HepG2 (cell line): ENCODE measurements around the gene RPL37A. TPM values are rescaled to one million over a fixed set of nuclear protein-coding genes. Genes with fewer than 3 reads are reported as not detected.

Experiments used
- DNMT1 ChIP-seq: sonication (generic); formaldehyde crosslinking; IDR thresholded peaks from 2 replicates; pipeline ENCODE4 v1.5.1; 2020; ENCODE audit warnings: mild to moderate bottlenecking, missing genetic modification reagents
- KLF6 ChIP-seq: IDR thresholded peaks from 2 replicates; pipeline ENCODE4 v1.8.0; 2016; ENCODE audit warnings: missing biosample characterization, missing genetic modification reagents
- KMT2A ChIP-seq: sonication (generic); formaldehyde crosslinking; IDR thresholded peaks from 2 replicates; pipeline ENCODE4 v1.4.0; 2020; ENCODE audit warnings: missing genetic modification reagents
- MXD4 ChIP-seq: IDR thresholded peaks from 2 replicates; pipeline ENCODE4 v1.6.1; 2016; ENCODE audit warnings: mild to moderate bottlenecking, missing biosample characterization, missing genetic modification reagents
- NCOA1 ChIP-seq: sonication (generic); formaldehyde crosslinking; IDR thresholded peaks from 2 replicates; pipeline ENCODE4 v1.9.0; 2021; ENCODE audit warnings: missing genetic modification reagents
- NCOR1 ChIP-seq: fragments of 200-600 bp; sonication (generic); IDR thresholded peaks from 2 replicates; pipeline ENCODE4 v1.7.0; 2017; ENCODE audit warnings: antibody characterized with exemption, low read length, borderline replicate concordance
- POLR2G ChIP-seq: fragments of 200-400 bp; formaldehyde crosslinking; IDR thresholded peaks from 2 replicates; pipeline ENCODE4 v1.6.1; 2018; ENCODE audit warnings: mild to moderate bottlenecking, low read depth, low read length, moderate library complexity
- RARA ChIP-seq: IDR thresholded peaks from 2 replicates; pipeline ENCODE4 v1.6.1; 2016; ENCODE audit warnings: missing genetic modification reagents, missing compliant biosample characterization
- RELA ChIP-seq: sonication (generic); formaldehyde crosslinking; IDR thresholded peaks from 2 replicates; pipeline ENCODE4 v1.4.0; 2020; ENCODE audit warnings: missing genetic modification reagents
- SMARCC2 ChIP-seq: fragments of 450-650 bp; IDR thresholded peaks from 2 replicates; pipeline ENCODE4 v1.6.1; 2017; ENCODE audit warnings: antibody characterized with exemption, mild to moderate bottlenecking
- SNAI1 ChIP-seq: sonication (generic); formaldehyde crosslinking; IDR thresholded peaks from 2 replicates; pipeline ENCODE4 v1.5.0; 2020; ENCODE audit warnings: mild to moderate bottlenecking, missing genetic modification reagents, borderline replicate concordance
- ZFY ChIP-seq: sonication (generic); formaldehyde crosslinking; IDR thresholded peaks from 2 replicates; pipeline ENCODE4 v1.4.0; 2020; ENCODE audit warnings: missing genetic modification reagents
- ZNF225 ChIP-seq: sonication (generic); formaldehyde crosslinking; IDR thresholded peaks from 2 replicates; pipeline ENCODE4 v1.4.0; 2020; ENCODE audit warnings: mild to moderate bottlenecking, missing genetic modification reagents
- ZNF292 ChIP-seq: sonication (generic); formaldehyde crosslinking; IDR thresholded peaks from 2 replicates; pipeline ENCODE4 v1.8.1; 2022; ENCODE audit warnings: mild to moderate bottlenecking, low read depth, missing genetic modification reagents, borderline replicate concordance
- ZNF383 ChIP-seq: sonication (generic); formaldehyde crosslinking; IDR thresholded peaks from 2 replicates; pipeline ENCODE4 v1.4.0; 2020; ENCODE audit warnings: missing genetic modification reagents, mild to moderate bottlenecking, borderline replicate concordance
- ZNF557 ChIP-seq: sonication (generic); formaldehyde crosslinking; IDR thresholded peaks from 2 replicates; pipeline ENCODE4 v1.4.0; 2020; ENCODE audit warnings: missing genetic modification reagents
- ZNF878 ChIP-seq: sonication (generic); formaldehyde crosslinking; IDR thresholded peaks from 2 replicates; pipeline ENCODE4 v1.8.1; 2023; ENCODE audit warnings: mild to moderate bottlenecking, missing genetic modification reagents, moderate library complexity
- polyA plus RNA-seq, 8 experiments: library from polyadenylated mRNA; depleted of rRNA in 3 of 8; stranded (reverse) in 7 of 8; unstranded in 1 of 8; fragments of >200 nt; fragmentation: Illumina TruSeq in 4 of 8; extraction: Trizol in 4 of 8; gene quantifications; 2 replicates each; pipeline versions ENCODE4 v1.2.1 to v1.2.3, GENCODE V29; 2011 to 2016; ENCODE audit warnings: low read depth in 4 of 8, missing spikeins in 1 of 8, mixed read lengths in 1 of 8; ENCODE audit not compliant: insufficient read depth in 1 of 8
- total RNA-seq, 5 experiments: library from RNA; depleted of rRNA; stranded (reverse); fragments of >200 nt; fragmentation: Illumina TruSeq; extraction: Trizol; gene quantifications; 2 replicates each; pipeline ENCODE4 v1.2.3, GENCODE V29; 2016; ENCODE audit warnings: low read depth in 1 of 5
- TF ChIP-seq, protein P1 (sequence below): sonication (generic); formaldehyde crosslinking; IDR thresholded peaks from 2 replicates; pipeline ENCODE4 v1.9.0; 2022; ENCODE audit warnings: low read depth, missing genetic modification reagents
- TF ChIP-seq, protein P2 (sequence below): sonication (generic); formaldehyde crosslinking; IDR thresholded peaks from 2 replicates; pipeline ENCODE4 v1.4.0; 2020; ENCODE audit warnings: mild to moderate bottlenecking, missing genetic modification reagents
- TF ChIP-seq, protein P3 (sequence below): sonication (generic); formaldehyde crosslinking; IDR thresholded peaks from 2 replicates; pipeline ENCODE4 v1.5.0; 2020; ENCODE audit warnings: mild to moderate bottlenecking, low read depth, missing genetic modification reagents, borderline replicate concordance
- TF ChIP-seq, protein P4 (sequence below), 2 experiments: sonication (generic) in 1 of 2; formaldehyde crosslinking in 1 of 2; IDR thresholded peaks; 2 replicates each; pipeline versions ENCODE4 v1.5.1 to v1.6.1; 2011 to 2020; ENCODE audit warnings: borderline replicate concordance in 1 of 2, low read depth in 1 of 2, low read length in 1 of 2, mild to moderate bottlenecking in 1 of 2, missing genetic modification reagents in 1 of 2, moderate library complexity in 1 of 2
- TF ChIP-seq, protein P5 (sequence below), 2 experiments: sonication (generic) in 1 of 2; formaldehyde crosslinking in 1 of 2; IDR thresholded peaks; 2 replicates each; pipeline versions ENCODE4 v1.4.0 to v1.6.1; 2018 to 2020; ENCODE audit warnings: missing genetic modification reagents in 2 of 2, borderline replicate concordance in 1 of 2, low read depth in 1 of 2, mild to moderate bottlenecking in 1 of 2, missing biosample characterization in 1 of 2

RPL37A gene
- total and polyA plus RNA-seq, 2 of the 13 experiments (the other 11 are each of a cell fraction or from before 2014, with no cell fraction given): 6,902 to 7,910 TPM

DNA sequence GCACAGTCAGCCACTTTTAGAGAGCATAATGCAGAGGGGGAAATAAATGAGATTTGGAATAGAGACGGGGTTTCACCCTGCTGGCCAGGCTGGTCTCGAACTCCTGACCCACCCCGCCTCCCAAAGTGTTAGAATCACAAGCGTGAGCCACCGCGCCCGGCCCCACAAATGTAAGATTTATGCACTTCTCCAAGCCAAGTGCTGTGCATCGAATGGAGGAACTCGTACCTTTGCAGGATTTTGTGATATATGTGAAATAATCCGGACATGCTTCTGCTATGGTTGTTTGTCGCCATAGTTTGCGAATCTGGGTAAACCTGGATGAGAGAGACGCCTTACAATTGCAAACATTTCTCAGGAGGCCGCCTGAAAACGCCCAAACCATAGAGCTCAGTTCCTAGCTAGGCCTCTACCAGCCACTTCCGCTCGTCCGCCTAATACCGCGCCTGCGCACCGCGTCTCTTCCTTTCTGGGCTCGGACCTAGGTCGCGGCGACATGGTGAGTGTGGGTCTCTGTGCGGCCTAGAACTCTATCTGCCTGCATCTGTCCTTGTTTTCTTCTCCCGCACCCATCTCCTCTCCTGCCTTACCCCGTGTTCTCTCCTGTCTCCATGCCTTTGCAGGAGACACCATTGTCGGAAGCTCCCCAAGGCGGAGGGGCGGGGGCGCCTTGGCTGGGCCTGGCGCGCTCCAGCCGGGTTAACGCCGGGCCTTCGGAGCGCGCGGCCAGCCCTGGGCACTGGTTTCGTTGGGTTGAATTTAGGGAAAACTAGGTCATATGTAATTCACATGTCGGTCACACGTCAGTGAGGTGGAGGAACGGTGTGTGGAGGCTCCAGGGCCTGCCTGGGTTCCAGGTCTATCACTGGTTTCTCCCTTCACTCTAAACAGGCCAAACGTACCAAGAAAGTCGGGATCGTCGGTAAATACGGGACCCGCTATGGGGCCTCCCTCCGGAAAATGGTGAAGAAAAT is at the start of gene RPL37A (continued):
- TF ChIP-seq, protein P1, sequence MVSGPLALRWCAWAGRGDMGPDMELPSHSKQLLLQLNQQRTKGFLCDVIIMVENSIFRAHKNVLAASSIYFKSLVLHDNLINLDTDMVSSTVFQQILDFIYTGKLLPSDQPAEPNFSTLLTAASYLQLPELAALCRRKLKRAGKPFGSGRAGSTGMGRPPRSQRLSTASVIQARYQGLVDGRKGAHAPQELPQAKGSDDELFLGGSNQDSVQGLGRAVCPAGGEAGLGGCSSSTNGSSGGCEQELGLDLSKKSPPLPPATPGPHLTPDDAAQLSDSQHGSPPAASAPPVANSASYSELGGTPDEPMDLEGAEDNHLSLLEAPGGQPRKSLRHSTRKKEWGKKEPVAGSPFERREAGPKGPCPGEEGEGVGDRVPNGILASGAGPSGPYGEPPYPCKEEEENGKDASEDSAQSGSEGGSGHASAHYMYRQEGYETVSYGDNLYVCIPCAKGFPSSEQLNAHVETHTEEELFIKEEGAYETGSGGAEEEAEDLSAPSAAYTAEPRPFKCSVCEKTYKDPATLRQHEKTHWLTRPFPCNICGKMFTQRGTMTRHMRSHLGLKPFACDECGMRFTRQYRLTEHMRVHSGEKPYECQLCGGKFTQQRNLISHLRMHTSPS (CRISPR knock-in tag): no peak
- TF ChIP-seq DNMT1 (CRISPR knock-in tag): peak; percentile 89
- peak; percentile 91 for TF ChIP-seq KMT2A
- TF ChIP-seq, protein P2, sequence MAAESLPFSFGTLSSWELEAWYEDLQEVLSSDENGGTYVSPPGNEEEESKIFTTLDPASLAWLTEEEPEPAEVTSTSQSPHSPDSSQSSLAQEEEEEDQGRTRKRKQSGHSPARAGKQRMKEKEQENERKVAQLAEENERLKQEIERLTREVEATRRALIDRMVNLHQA (CRISPR knock-in tag): no peak
- TF ChIP-seq, protein P3, sequence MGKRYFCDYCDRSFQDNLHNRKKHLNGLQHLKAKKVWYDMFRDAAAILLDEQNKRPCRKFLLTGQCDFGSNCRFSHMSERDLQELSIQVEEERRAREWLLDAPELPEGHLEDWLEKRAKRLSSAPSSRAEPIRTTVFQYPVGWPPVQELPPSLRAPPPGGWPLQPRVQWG: no peak
- no peak for TF ChIP-seq ZNF557
- peak; percentile 98 for TF ChIP-seq SNAI1
- TF ChIP-seq MXD4: peak; percentile 94
- peak; percentile 100 for TF ChIP-seq ZFY
- TF ChIP-seq RELA (CRISPR knock-in tag): 0 out of 2 replicates have a peak, but pooled peaks have one; percentile 42
- TF ChIP-seq NCOR1: peak; percentile 27; the same call in 1 of the 2 replicates
- peak; percentile 74; the same call in 1 of the 2 replicates for TF ChIP-seq NCOA1
- peak; percentile 100 for TF ChIP-seq POLR2G
- TF ChIP-seq, protein P4, sequence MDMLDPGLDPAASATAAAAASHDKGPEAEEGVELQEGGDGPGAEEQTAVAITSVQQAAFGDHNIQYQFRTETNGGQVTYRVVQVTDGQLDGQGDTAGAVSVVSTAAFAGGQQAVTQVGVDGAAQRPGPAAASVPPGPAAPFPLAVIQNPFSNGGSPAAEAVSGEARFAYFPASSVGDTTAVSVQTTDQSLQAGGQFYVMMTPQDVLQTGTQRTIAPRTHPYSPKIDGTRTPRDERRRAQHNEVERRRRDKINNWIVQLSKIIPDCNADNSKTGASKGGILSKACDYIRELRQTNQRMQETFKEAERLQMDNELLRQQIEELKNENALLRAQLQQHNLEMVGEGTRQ (IDR thresholded peaks at IDR 0.05; ENCODE audit: low read depth, low read length): no peak
- TF ChIP-seq, protein P4 (CRISPR knock-in tag; IDR thresholded peaks at IDR 0.05; ENCODE audit: borderline replicate concordance): no peak
- TF ChIP-seq, protein P5, sequence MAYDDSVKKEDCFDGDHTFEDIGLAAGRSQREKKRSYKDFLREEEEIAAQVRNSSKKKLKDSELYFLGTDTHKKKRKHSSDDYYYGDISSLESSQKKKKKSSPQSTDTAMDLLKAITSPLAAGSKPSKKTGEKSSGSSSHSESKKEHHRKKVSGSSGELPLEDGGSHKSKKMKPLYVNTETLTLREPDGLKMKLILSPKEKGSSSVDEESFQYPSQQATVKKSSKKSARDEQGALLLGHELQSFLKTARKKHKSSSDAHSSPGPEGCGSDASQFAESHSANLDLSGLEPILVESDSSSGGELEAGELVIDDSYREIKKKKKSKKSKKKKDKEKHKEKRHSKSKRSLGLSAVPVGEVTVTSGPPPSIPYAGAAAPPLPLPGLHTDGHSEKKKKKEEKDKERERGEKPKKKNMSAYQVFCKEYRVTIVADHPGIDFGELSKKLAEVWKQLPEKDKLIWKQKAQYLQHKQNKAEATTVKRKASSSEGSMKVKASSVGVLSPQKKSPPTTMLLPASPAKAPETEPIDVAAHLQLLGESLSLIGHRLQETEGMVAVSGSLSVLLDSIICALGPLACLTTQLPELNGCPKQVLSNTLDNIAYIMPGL (CRISPR knock-in tag; IDR thresholded peaks at IDR 0.05; ENCODE audit: borderline replicate concordance in 1 of 2, low read depth in 1 of 2): peak; percentile 93 to 99
- peak; percentile 91 for TF ChIP-seq ZNF878 (CRISPR knock-in tag)
- TF ChIP-seq ZNF225: peak; percentile 98
- peak; percentile 62; the same call in 1 of the 2 replicates for TF ChIP-seq RARA (CRISPR knock-in tag)
- 0 out of 2 replicates have a peak, but pooled peaks have one; percentile 30 for TF ChIP-seq ZNF383
- peak; percentile 99 for TF ChIP-seq KLF6 (CRISPR knock-in tag)
- no peak for TF ChIP-seq ZNF292 (CRISPR knock-in tag)
- TF ChIP-seq SMARCC2: no peak
